ENCODE measurements around the gene AP2A2. TPM values are rescaled to one million over a fixed set of nuclear protein-coding genes. Genes with fewer than 3 reads are reported as not detected.
"Not testable (repeated sequence)": the region's sequence is repeated elsewhere in the genome, so short reads cannot be mapped to it uniquely, and the experiment has no call there.

AP2A2 gene
- total RNA-seq, 1 donor from 2014 or later: 91.4 TPM

- no peak for DNase-seq (ENCODE audit: low read depth)
- Histone ChIP-seq H3K36me3 (ENCODE audit: control insufficient read depth, insufficient read depth, low read length) (peaks cover 2% of the 10 kb centered on the region), H3K4me3 (ENCODE audit: low read depth, low read length) (no peak overlapping the region), H3K27me3 (ENCODE audit: control insufficient read depth, insufficient read depth, low read length) (no peaks in the 10 kb centered on the region)
- TF ChIP-seq CTCF (IDR thresholded peaks at IDR 0.05; ENCODE audit: insufficient read depth, low read length, poor library complexity, severe bottlenecking): no peak
Observed at GRCh38 chr11:959027-959426, 33.4 kb downstream of the AP2A2 start.

GRCh38 chr11:959608-960007 lies 33.9 kb downstream of the AP2A2 start:
- TF ChIP-seq CTCF (IDR thresholded peaks at IDR 0.05; ENCODE audit: insufficient read depth, low read length, poor library complexity, severe bottlenecking): no peak
- DNase-seq (ENCODE audit: low read depth): no peak
- no peaks in the 10 kb centered on the region for H3K27me3 ChIP-seq (ENCODE audit: control insufficient read depth, insufficient read depth, low read length)
- no peak overlapping the region for H3K4me3 ChIP-seq (ENCODE audit: low read depth, low read length)
- H3K36me3 ChIP-seq (ENCODE audit: control insufficient read depth, insufficient read depth, low read length): peaks cover 2% of the 10 kb centered on the region

- H3K4me3 ChIP-seq (ENCODE audit: low read depth, low read length); H3K27me3 ChIP-seq (ENCODE audit: control insufficient read depth, insufficient read depth, low read length); H3K36me3 ChIP-seq (ENCODE audit: control insufficient read depth, insufficient read depth, low read length); DNase-seq (ENCODE audit: low read depth): not testable (repeated sequence)
Observed at GRCh38 chr11:961310-961920, 35.7 kb downstream of the AP2A2 start.

- no peak for TF ChIP-seq CTCF (IDR thresholded peaks at IDR 0.05; ENCODE audit: insufficient read depth, low read length, poor library complexity, severe bottlenecking)
- Histone ChIP-seq H3K4me3 (ENCODE audit: low read depth, low read length) (no peak overlapping the region), H3K27me3 (ENCODE audit: control insufficient read depth, insufficient read depth, low read length) (no peaks in the 10 kb centered on the region), H3K36me3 (ENCODE audit: control insufficient read depth, insufficient read depth, low read length) (no peaks in the 10 kb centered on the region)
- DNase-seq (ENCODE audit: low read depth): no peak
Observed at GRCh38 chr11:961921-962320, 36.3 kb downstream of the AP2A2 start.

- no peak for TF ChIP-seq CTCF (IDR thresholded peaks at IDR 0.05; ENCODE audit: insufficient read depth, low read length, poor library complexity, severe bottlenecking)
- H3K27me3 ChIP-seq (ENCODE audit: control insufficient read depth, insufficient read depth, low read length): no peaks in the 10 kb centered on the region
- H3K36me3 ChIP-seq (ENCODE audit: control insufficient read depth, insufficient read depth, low read length): no peaks in the 10 kb centered on the region
- no peak overlapping the region for H3K4me3 ChIP-seq (ENCODE audit: low read depth, low read length)
- DNase-seq (ENCODE audit: low read depth): no peak
Observed at GRCh38 chr11:962688-963087, 37.0 kb downstream of the AP2A2 start.

GRCh38 chr11:963852-964251 lies 38.2 kb downstream of the AP2A2 start:
- no peak for TF ChIP-seq CTCF (IDR thresholded peaks at IDR 0.05; ENCODE audit: insufficient read depth, low read length, poor library complexity, severe bottlenecking)
- Histone ChIP-seq H3K27me3 (ENCODE audit: control insufficient read depth, insufficient read depth, low read length) (no peaks in the 10 kb centered on the region), H3K4me3 (ENCODE audit: low read depth, low read length) (no peak overlapping the region), H3K36me3 (ENCODE audit: control insufficient read depth, insufficient read depth, low read length) (no peaks in the 10 kb centered on the region)
- no peak for DNase-seq (ENCODE audit: low read depth)
